ENCODE data around the gene HUWE1. TPM values are rescaled to one million over a fixed set of nuclear protein-coding genes. Genes with fewer than 3 reads are reported as not detected.

Gene HUWE1
- total RNA-seq, 6 experiments from 2014 or later = 68.0 to 93.5 (median 84.0) TPM

- intact Hi-C loops (cut with DNase I) = no loop called here
- 75% methylated on average over 1 of the region's 1 CpG for WGBS (ENCODE audit: insufficient coverage, low coverage, low lambda C conversion rate, missing lambda C conversion rate)
- Histone ChIP-seq H3K4me1 (no peaks in the 10 kb centered on the region), H3K4me3 (no peak overlapping the region), H3K27me3 (no peaks in the 10 kb centered on the region), H3K27ac (no peak overlapping the region), H3K36me3 (no peaks in the 10 kb centered on the region), H3K9me3 (no peaks in the 10 kb centered on the region)
- DNase-seq (no peak), ATAC-seq (no peak)
- TF ChIP-seq CTCF (IDR thresholded peaks at IDR 0.05) (no peak), POLR2A (IDR thresholded peaks at IDR 0.05) (no peak)
These were observed 8.1 kb upstream of the HUWE1 start for GRCh38 chrX:53694642-53695041.

- 67% methylated on average over 6 of the region's 7 CpGs for WGBS (ENCODE audit: insufficient coverage, low coverage, low lambda C conversion rate, missing lambda C conversion rate)
These were observed 1.8 kb upstream of the HUWE1 start for GRCh38 chrX:53688300-53688699.

GRCh38 chrX:53685711-53686110 is 808 bp downstream of the HUWE1 start:
- TF ChIP-seq CTCF (IDR thresholded peaks at IDR 0.05) (no peak), POLR2A (IDR thresholded peaks at IDR 0.05) (no peak)
- 24% methylated on average over 4 of the region's 4 CpGs for WGBS (ENCODE audit: insufficient coverage, low coverage, low lambda C conversion rate, missing lambda C conversion rate)
- H3K4me1 ChIP-seq = no peaks in the 10 kb centered on the region
- no peaks in the 10 kb centered on the region for H3K36me3 ChIP-seq
- ATAC-seq (no peak), DNase-seq (no peak)
- H3K27ac ChIP-seq = peak overlapping the region; percentile 12 to 73 (median 49)
- intact Hi-C loops (cut with DNase I) = no loop called here
- H3K9me3 ChIP-seq = no peaks in the 10 kb centered on the region
- H3K27me3 ChIP-seq = no peaks in the 10 kb centered on the region
- peak overlapping the region; percentile 50 to 63 (median 58) for H3K4me3 ChIP-seq

More at GRCh38 chrX:53688300-53688699, 1.8 kb upstream of the HUWE1 start:
- no peak overlapping the region for H3K27ac ChIP-seq
- ATAC-seq (no peak), DNase-seq (no peak)
- intact Hi-C loops (cut with DNase I) = no loop called here
- H3K4me1 ChIP-seq = no peaks in the 10 kb centered on the region
- H3K27me3 ChIP-seq = no peaks in the 10 kb centered on the region
- no peaks in the 10 kb centered on the region for H3K9me3 ChIP-seq
- no peaks in the 10 kb centered on the region for H3K36me3 ChIP-seq
- no peak overlapping the region for H3K4me3 ChIP-seq
- TF ChIP-seq POLR2A (IDR thresholded peaks at IDR 0.05) (no peak), CTCF (IDR thresholded peaks at IDR 0.05) (no peak)

- TF ChIP-seq CTCF (IDR thresholded peaks at IDR 0.05) (peak in 1 of 4 donors; percentile 1), POLR2A (IDR thresholded peaks at IDR 0.05) (no peak)
- WGBS (ENCODE audit: insufficient coverage, low coverage, low lambda C conversion rate, missing lambda C conversion rate) = 20% methylated on average over 11 of the region's 18 CpGs
- Histone ChIP-seq H3K4me1 (no peaks in the 10 kb centered on the region), H3K27me3 (no peaks in the 10 kb centered on the region), H3K4me3 (peak overlapping the region; percentile 30 to 63 (median 54)), H3K27ac (peak overlapping the region in 2 of 3 donors; percentile 52 to 63), H3K36me3 (peaks cover 0 to 2% (median 0%) of the 10 kb centered on the region in 4 donors), H3K9me3 (no peaks in the 10 kb centered on the region)
- intact Hi-C loops (cut with DNase I) = no loop called here
- ATAC-seq = no peak
- DNase-seq = no peak
These were observed 1.9 kb downstream of the HUWE1 start for GRCh38 chrX:53684415-53685192.
